Activated CD4-positive, alpha-beta T cell treated with anti-CD3 and anti-CD28 coated beads, Interleukin-2, amount 10 ng/mL, durations not matched to agents 7 days and 5 days (primary cell): ENCODE measurements around the gene IGF2R. TPM values are rescaled to one million over a fixed set of nuclear protein-coding genes. Genes with fewer than 3 reads are reported as not detected.

Source experiments
- CTCF ChIA-PET: fragments of 350-600 bp; sonication (Branson Sonifier 250); formaldehyde crosslinking; loops from one replicate; lab custom pipeline; 2021; ENCODE audit warnings: antibody characterized with exemption; lab: Charles Lee
- POLR2A ChIA-PET: fragments of 350-600 bp; sonication (Branson Sonifier 250); formaldehyde crosslinking; loops from one replicate; lab custom pipeline; 2021; ENCODE audit warnings: antibody characterized with exemption; lab: Charles Lee
- DNase-seq: peaks from one replicate; pipeline ENCODE4 v3.0.0-alpha.2; 2020
- H3K27ac Mint-ChIP-seq: one replicate; pipeline ENCODE4 v1.8.0; 2021; ENCODE audit warnings: mild to moderate bottlenecking, moderate library complexity, mixed read lengths
- H3K27me3 Mint-ChIP-seq: one replicate; pipeline ENCODE4 v1.8.0; 2021; ENCODE audit warnings: mixed read lengths
- H3K36me3 Mint-ChIP-seq: one replicate; pipeline ENCODE4 v1.8.0; 2021; ENCODE audit warnings: low read depth, mixed read lengths
- H3K4me1 Mint-ChIP-seq: one replicate; pipeline ENCODE4 v1.8.0; 2021; ENCODE audit warnings: mixed read lengths
- H3K4me3 Mint-ChIP-seq: one replicate; pipeline ENCODE4 v1.8.0; 2021; ENCODE audit warnings: mild to moderate bottlenecking, moderate library complexity, mixed read lengths
- H3K9me3 Mint-ChIP-seq: one replicate; pipeline ENCODE4 v1.8.0; 2021; ENCODE audit warnings: mixed read lengths
- total RNA-seq, 2 experiments: library from RNA; stranded (reverse); gene quantifications; one replicate each; pipeline ENCODE4 v1.2.3, GENCODE V29; 2021

The IGF2R gene
- total RNA-seq, 2 experiments from 2014 or later: 62.8 to 65.0 TPM

DNA sequence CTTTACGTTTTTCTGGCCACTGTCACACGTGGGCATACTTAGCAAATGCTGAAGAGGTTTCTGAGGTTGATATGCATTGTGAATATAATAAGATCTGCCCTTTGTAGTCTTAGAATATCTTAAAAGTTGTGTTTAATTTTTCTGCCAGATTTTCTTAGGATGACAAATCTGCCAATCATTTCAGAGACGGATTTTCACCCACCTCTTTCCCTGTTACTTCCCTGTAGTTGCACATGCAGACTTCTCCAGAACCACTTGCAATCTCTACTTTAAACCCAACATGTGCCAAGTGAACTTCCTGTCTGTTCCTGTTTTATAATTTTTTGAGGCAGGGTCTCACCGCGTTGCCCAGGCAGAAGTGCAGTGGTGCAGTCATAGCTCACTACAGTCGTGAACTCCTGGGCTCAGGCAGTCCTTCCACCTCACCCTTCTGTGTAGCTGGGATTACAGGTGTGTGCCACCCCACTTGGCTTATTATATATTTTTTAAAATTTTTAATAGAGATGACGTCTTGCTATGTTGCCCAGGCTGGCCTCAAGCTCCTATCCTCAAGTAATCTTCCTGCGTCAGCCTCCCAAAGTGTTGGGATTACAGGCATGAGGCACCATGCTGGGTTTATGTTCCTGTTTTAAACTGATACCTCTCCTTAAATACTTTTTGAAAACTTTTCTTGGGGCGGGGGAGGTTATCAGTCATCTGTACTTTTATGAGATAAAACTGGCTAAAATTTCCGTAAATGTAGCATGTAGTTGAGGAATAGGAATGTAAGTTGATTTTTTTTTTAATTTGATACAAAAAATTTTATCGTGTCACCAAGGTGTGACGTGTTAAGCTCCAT lies 2.7 kb downstream of the IGF2R start:
- peaks cover 2% of the 10 kb centered on the region for H3K27me3 Mint-ChIP-seq
- peak overlapping the region; percentile 26 for H3K27ac Mint-ChIP-seq
- no peaks in the 10 kb centered on the region for H3K9me3 Mint-ChIP-seq
- H3K4me1 Mint-ChIP-seq: peaks cover 69% of the 10 kb centered on the region
- POLR2A ChIA-PET: no interaction called here
- DNase-seq: no peak
- H3K4me3 Mint-ChIP-seq: peak overlapping the region; percentile 89
- peaks cover 17% of the 10 kb centered on the region for H3K36me3 Mint-ChIP-seq
- CTCF ChIA-PET: interaction anchor here (2.0 to 2.4 kb wide), 2 partner anchors 8 to 11 kb away, joined by 9 read pairs; no protein-coding TSS in a partner anchor

DNA sequence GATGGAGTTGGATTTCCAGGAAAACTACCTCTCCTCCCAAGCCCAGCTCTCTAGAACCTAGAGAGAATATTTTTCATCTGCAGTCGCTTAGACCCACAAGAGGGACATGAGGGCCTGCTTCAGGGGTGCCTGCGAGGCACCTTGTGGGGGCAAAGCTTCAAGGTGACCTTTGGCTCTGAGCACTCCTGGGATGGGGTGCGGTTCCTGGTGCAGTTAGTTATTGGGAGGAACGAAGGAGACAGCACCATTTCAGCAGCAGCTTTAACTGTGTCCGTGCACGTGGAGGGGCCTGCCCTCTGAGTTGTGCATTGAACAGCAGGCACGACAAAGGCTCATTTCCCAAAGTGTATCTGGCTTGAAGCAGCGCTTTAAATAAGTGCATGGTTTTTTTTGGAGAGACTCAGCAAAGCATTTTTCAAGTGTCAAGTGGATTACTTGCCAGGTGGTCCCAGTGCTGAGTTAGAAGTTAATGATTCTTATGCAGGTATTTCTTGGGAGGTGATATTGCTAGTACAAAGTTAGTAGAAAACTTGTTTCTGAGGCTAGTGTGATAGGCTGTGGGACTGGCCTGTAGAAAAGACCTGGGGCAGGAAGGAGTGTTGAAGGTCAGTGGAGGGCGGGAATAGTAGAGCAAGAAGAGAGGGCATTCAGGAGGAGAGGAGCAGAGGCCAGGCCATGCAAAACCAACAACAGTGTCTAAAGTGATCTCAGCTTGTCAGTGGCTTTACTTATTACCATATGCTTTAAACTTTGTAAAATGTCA lies 3.8 kb downstream of the IGF2R start:
- no peak overlapping the region for H3K4me3 Mint-ChIP-seq
- peaks cover 79% of the 10 kb centered on the region for H3K4me1 Mint-ChIP-seq
- no peak for DNase-seq
- no peaks in the 10 kb centered on the region for H3K9me3 Mint-ChIP-seq
- peaks cover 17% of the 10 kb centered on the region for H3K36me3 Mint-ChIP-seq
- no peak overlapping the region for H3K27ac Mint-ChIP-seq
- ChIA-PET POLR2A (interaction anchor here (0.7 kb wide), 1 partner anchor 183 kb away, joined by 4 read pairs; no protein-coding TSS in a partner anchor), CTCF (interaction anchor here (1.2 to 2.0 kb wide), 2 partner anchors 10 to 11 kb away, joined by 3 to 9 read pairs; no protein-coding TSS in a partner anchor)
- H3K27me3 Mint-ChIP-seq: no peaks in the 10 kb centered on the region

DNA sequence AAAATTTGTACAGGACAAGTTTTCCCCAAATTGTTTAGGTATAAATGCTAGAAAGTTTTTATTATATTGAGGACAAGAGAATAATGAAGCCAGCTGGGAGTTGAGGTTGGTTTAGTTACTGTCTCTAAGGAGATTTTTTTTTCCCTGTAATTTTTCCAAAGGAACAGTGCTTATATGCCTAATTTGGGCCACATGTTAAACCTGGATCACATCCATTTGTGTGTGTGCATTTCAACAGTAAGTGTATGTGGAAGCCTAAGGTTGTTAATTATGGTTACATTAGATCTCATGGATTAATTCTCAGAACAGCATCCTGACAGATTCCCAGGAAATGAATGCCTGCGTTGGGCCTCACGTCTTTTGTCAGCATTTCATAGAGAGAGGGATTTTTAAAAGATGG lies 4.5 kb downstream of the IGF2R start:
- DNase-seq: no peak
- ChIA-PET CTCF (interaction anchor here (1.0 to 1.2 kb wide), 2 partner anchors 10 to 11 kb away, joined by 3 read pairs; no protein-coding TSS in a partner anchor), POLR2A (interaction anchor here (0.7 kb wide), 1 partner anchor 184 kb away, joined by 4 read pairs; no protein-coding TSS in a partner anchor)
- peaks cover 79% of the 10 kb centered on the region for H3K4me1 Mint-ChIP-seq
- H3K27me3 Mint-ChIP-seq: no peaks in the 10 kb centered on the region
- H3K27ac Mint-ChIP-seq: no peak overlapping the region
- H3K36me3 Mint-ChIP-seq: peaks cover 17% of the 10 kb centered on the region
- no peaks in the 10 kb centered on the region for H3K9me3 Mint-ChIP-seq
- peak overlapping the region; percentile 4 for H3K4me3 Mint-ChIP-seq

DNA sequence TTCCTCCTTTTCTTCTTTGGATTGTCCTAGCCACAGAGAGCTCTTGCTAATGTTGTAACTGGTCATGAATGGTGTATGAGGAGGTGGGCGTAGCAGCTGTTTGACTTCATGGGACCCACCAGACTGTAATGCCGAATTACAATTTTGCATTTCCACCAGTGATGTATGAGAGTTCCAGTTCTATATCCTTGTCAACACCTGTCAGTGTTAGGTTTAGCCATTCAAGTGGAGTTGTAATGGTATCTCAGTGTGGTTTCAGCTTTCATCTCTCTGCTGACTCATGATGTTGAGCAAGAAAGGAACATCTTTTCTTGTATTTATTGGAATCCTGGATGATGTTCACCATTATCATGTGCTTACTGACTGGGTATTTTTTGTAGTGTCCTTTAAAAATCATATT lies 5.1 kb downstream of the IGF2R start:
- peaks cover 17% of the 10 kb centered on the region for H3K36me3 Mint-ChIP-seq
- ChIA-PET POLR2A (no interaction called here), CTCF (interaction anchor here (0.6 to 1.2 kb wide), 3 partner anchors 10 to 282 kb away, joined by 3 read pairs; no protein-coding TSS in a partner anchor)
- no peaks in the 10 kb centered on the region for H3K9me3 Mint-ChIP-seq
- DNase-seq: no peak
- H3K4me3 Mint-ChIP-seq: no peak overlapping the region
- H3K4me1 Mint-ChIP-seq: peaks cover 84% of the 10 kb centered on the region
- peak overlapping the region; percentile 19 for H3K27ac Mint-ChIP-seq
- H3K27me3 Mint-ChIP-seq: no peaks in the 10 kb centered on the region

DNA sequence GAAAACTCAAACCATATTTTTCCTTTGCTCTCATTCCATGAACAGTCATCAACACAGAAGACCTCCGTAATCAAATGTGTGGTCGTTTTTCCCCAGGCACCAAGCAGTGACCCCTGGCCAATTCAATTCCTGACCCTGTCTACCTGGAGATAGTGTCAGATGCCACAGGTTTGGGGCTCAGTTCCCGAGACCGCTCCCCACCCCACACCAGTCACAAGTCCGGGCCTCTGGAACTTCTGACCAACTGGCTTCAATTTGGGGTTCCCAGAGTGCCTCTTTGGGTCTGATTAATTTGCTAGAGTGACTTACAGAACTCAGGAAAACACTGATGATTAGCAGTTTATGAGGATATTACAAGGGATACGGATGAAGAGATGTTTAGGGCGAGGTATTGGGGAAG lies 6.0 kb downstream of the IGF2R start:
- Mint-ChIP-seq H3K27ac (no peak overlapping the region), H3K4me1 (peaks cover 91% of the 10 kb centered on the region), H3K9me3 (no peaks in the 10 kb centered on the region), H3K4me3 (no peak overlapping the region), H3K36me3 (peaks cover 22% of the 10 kb centered on the region), H3K27me3 (no peaks in the 10 kb centered on the region)
- CTCF ChIA-PET: no interaction called here
- DNase-seq: no peak
- POLR2A ChIA-PET: no interaction called here

DNA sequence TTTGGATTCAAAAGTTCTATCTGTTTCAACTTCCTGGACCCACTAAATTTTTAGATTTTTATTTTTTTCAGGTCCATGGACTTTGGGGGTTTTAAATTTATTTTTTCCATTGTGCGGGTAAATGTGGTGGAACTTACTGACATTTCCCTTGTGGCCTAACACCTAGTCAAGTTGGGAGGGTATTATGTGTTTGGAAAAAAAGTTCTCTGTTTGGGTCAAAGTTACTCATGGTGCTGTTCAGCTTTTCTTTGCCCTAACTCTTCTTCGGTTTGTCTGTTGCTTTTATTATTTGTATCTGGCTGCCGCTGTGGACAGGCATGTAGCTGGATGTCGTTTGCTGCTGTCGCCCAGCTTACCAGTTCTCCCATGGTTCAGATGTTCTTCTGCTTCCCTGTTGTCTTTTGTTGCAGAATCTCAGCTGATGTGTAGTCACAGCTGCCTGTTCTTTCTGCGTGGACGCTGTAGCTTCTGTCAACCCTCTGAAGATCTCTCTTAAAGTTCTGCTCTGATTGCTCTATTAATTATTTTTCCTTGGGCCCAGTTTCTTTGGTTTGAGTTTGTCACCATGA lies 7.9 kb downstream of the IGF2R start:
- peak overlapping the region; percentile 5 for H3K27ac Mint-ChIP-seq
- no peaks in the 10 kb centered on the region for H3K27me3 Mint-ChIP-seq
- ChIA-PET POLR2A (no interaction called here), CTCF (interaction anchor here (0.7 to 1.3 kb wide), 2 partner anchors 257 to 692 kb away, joined by 3 read pairs; no protein-coding TSS in a partner anchor)
- H3K36me3 Mint-ChIP-seq: peaks cover 10% of the 10 kb centered on the region
- no peak for DNase-seq
- H3K4me3 Mint-ChIP-seq: no peak overlapping the region
- H3K4me1 Mint-ChIP-seq: peaks cover 91% of the 10 kb centered on the region
- H3K9me3 Mint-ChIP-seq: no peaks in the 10 kb centered on the region

DNA sequence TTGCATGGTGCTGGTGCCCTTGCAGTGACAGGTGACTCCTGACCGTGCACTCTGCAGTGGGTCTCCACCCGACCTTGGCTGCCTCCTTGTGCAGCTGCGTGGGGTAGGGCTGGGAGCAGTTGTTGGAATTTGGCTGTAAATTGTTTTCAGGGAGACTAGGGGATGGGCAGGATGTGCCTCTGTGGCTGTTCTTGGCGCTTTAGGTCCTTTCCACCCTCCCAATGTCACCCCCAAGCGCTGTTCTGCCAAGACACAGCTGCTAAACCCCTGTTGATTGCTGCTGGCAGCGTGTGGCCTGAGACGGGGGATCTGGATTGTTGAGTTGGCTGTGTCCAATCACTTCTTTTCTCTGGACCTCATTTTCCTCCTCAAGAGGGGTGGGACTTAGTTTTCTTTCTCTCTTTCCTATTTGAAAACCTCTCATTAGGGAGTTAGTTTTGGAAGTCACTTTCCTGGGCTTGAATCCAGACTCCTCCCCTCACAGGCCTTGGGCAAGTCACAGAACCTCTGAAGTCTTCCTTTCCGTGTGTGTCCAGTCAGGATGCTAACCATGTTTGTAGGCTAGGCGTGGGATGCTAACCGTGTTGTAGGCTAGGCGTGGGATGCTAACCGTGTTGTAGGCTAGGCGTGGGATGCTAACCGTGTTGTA lies 8.5 kb downstream of the IGF2R start:
- H3K27ac Mint-ChIP-seq: peak overlapping the region; percentile 5
- CTCF ChIA-PET: interaction anchor here (1.4 kb wide), 1 partner anchor 59 kb away, joined by 3 read pairs; no protein-coding TSS in a partner anchor
- H3K4me3 Mint-ChIP-seq: no peak overlapping the region
- peaks cover 91% of the 10 kb centered on the region for H3K4me1 Mint-ChIP-seq
- POLR2A ChIA-PET: no interaction called here
- no peaks in the 10 kb centered on the region for H3K9me3 Mint-ChIP-seq
- H3K36me3 Mint-ChIP-seq: peaks cover 10% of the 10 kb centered on the region
- H3K27me3 Mint-ChIP-seq: no peaks in the 10 kb centered on the region
- no peak for DNase-seq

DNA sequence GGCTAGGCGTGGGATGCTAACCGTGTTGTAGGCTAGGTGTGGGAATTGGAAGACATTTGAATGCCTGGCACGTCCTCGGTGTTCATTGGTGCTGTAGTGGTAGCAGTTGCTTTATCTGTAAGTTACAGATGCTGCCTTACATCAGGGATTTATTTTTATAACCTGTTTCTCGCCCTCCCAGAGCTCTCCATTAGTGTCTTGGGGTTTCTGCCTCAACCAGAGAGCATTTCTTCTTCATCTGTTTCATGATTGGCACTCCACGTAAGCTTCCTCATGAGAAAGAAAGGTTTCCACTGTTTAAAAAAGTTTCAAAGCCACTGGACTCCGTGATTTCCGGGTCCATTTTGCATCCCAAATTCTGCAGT lies 9.0 kb downstream of the IGF2R start:
- H3K27ac Mint-ChIP-seq: peak overlapping the region; percentile 84
- DNase-seq: no peak
- H3K4me1 Mint-ChIP-seq: peaks cover 91% of the 10 kb centered on the region
- POLR2A ChIA-PET: no interaction called here
- H3K4me3 Mint-ChIP-seq: no peak overlapping the region
- peaks cover 10% of the 10 kb centered on the region for H3K36me3 Mint-ChIP-seq
- H3K9me3 Mint-ChIP-seq: no peaks in the 10 kb centered on the region
- CTCF ChIA-PET: interaction anchor here (1.4 kb wide), 1 partner anchor 59 kb away, joined by 3 read pairs; no protein-coding TSS in a partner anchor
- no peaks in the 10 kb centered on the region for H3K27me3 Mint-ChIP-seq

DNA sequence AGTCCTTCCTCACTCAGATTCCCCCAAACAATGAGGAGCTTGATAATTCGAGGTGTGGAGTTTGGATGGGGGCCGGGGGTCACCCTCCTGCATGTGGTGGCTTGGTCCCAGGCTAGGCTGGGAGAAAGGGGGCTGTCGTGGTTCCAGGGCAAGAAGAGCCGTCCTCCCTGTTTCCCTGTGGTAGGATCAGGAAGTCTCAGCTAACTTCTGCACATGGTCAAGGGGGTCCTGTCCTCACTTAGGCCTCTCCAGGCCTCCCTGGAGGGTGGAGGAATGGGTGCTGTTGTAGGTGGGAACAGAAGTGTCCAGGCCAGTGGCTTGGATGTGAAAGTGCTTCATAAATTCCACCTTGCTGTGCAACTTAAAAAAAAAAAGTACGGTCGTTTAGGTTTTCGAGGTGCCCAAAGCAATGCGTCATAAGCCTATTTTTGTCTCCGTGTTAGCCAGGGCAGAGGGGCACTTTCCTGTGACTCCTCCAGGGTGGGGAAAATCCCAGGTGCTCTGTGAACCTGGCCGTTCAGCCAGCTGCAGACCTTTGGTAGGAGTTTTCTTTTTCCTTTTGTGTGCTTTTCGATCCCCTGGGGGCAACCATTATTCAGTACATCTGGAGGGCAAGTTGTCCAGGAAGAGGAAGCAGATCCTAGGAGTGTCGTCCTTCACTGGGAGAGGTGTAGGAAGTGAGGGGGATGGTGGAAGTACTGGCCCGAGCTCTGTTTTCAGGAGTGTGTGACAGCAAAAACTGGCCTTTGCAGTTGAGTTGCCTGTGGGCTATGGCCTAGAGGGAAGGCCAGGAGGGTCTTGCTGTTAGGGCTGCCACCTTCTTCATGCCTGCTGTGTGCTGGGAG lies 9.6 kb downstream of the IGF2R start:
- Mint-ChIP-seq H3K9me3 (no peaks in the 10 kb centered on the region), H3K27me3 (no peaks in the 10 kb centered on the region), H3K27ac (peak overlapping the region; percentile 84), H3K4me3 (peak overlapping the region; percentile 49), H3K36me3 (peaks cover 10% of the 10 kb centered on the region), H3K4me1 (peaks cover 91% of the 10 kb centered on the region)
- DNase-seq: no peak
- POLR2A ChIA-PET: no interaction called here
- CTCF ChIA-PET: interaction anchor here (0.6 to 2.4 kb wide), 6 partner anchors 8 to 58 kb away, joined by 3 to 9 read pairs (median 4); no protein-coding TSS in a partner anchor

DNA sequence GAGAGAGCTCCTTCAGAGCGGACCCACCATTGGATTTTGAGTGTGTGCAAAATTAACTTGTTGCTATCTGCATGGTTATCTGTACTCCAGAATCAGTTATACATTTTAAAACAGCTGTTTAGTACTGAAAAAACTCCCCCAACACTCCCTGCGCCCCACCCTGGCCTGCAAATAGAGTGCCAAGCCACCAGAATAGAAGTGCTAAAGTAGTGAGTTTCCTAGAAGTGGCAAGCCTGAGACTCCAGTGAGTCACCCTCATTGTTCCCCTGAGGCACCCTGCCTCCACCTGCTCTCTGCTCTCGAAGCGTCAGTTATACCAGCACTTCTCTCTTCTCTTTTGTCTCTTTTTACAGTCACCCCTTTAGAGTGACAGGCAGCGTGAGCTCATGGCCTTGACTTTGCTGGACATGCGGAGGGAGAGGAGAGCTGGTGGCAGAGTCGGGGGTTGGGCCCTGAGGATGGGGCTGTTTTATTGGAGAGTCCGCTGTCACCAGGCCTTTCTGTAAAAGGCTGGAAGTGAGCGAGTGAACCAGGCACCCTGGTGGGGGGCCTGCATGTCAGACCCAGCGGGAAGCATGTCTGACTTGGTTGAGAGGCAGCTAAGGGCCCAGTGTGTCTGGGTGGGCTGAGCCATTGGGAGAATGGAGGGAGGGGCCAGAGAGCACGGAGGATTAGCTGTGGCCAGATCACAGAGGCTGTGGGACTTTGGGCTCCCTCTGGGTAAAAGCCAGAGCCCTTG lies 10.4 kb downstream of the IGF2R start:
- POLR2A ChIA-PET: no interaction called here
- peak overlapping the region; percentile 49 for H3K4me3 Mint-ChIP-seq
- CTCF ChIA-PET: interaction anchor here (0.6 to 2.4 kb wide), 8 partner anchors 9 to 288 kb away, joined by 3 to 9 read pairs (median 4); no protein-coding TSS in a partner anchor

DNA sequence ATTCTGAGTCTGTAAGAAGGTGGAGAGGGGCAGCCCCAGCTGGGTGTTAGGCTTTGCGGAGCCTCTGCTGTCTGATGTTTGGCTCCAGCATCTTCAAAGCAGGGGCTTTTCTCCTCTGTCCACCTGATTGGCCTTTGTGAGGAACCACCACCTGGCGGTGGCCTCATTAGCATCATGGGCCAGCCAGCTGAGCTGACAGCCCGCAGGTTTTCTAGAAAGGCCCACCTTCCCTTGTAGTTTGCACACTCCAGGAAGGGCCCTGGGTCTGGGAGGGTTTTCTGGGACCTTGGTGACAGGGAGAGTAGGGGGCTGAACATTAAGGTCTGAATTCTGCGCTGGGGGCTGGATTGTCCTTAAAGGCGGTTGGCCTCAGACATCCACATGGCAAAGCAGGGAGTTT lies 11.6 kb downstream of the IGF2R start:
- Mint-ChIP-seq H3K27me3 (no peaks in the 10 kb centered on the region), H3K36me3 (peaks cover 8% of the 10 kb centered on the region), H3K4me3 (no peak overlapping the region), H3K27ac (no peak overlapping the region), H3K4me1 (peaks cover 88% of the 10 kb centered on the region), H3K9me3 (no peaks in the 10 kb centered on the region)
- CTCF ChIA-PET: interaction anchor here (1.0 to 2.4 kb wide), 3 partner anchors 10 to 289 kb away, joined by 3 to 9 read pairs (median 3); no protein-coding TSS in a partner anchor
- DNase-seq: no peak
- POLR2A ChIA-PET: no interaction called here

More for the DNA sequence above, 10.4 kb downstream of the IGF2R start:
- Mint-ChIP-seq H3K27ac (peak overlapping the region; percentile 84), H3K9me3 (no peaks in the 10 kb centered on the region), H3K27me3 (no peaks in the 10 kb centered on the region), H3K36me3 (peaks cover 12% of the 10 kb centered on the region), H3K4me1 (peaks cover 91% of the 10 kb centered on the region)
- peak; percentile 48 for DNase-seq
